KMS-11 (cell line): ENCODE data around the gene RAB28.

Source experiments
- H2AFZ ChIP-seq: fragments of 200-600 bp; sonication (generic); 2 replicates; pipeline ENCODE4 v1.6.1; 2016; ENCODE audit warnings: antibody characterized with exemption, mixed run types, low read depth
- H3K27ac ChIP-seq: fragments of 200-600 bp; sonication (generic); 2 replicates; pipeline ENCODE4 v1.6.1; 2016; ENCODE audit warnings: mild to moderate bottlenecking, mixed run types
- H3K27me3 ChIP-seq: fragments of 200-600 bp; sonication (generic); 2 replicates; pipeline ENCODE4 v1.6.1; 2017; ENCODE audit warnings: mild to moderate bottlenecking, low read depth, mixed run types, moderate library complexity; ENCODE audit not compliant: insufficient read depth
- H3K36me3 ChIP-seq: fragments of 200-600 bp; sonication (generic); 2 replicates; pipeline ENCODE4 v1.6.1; 2017; ENCODE audit warnings: mild to moderate bottlenecking, mixed run types; ENCODE audit not compliant: insufficient read depth
- H3K4me1 ChIP-seq: fragments of 200-600 bp; sonication (generic); 2 replicates; pipeline ENCODE4 v1.6.1; 2016; ENCODE audit warnings: mild to moderate bottlenecking, low read depth, mixed run types; ENCODE audit not compliant: poor library complexity, severe bottlenecking
- H3K4me2 ChIP-seq: fragments of 200-600 bp; sonication (generic); 2 replicates; pipeline ENCODE4 v1.7.0; 2016; ENCODE audit warnings: mild to moderate bottlenecking, mixed run types
- H3K4me3 ChIP-seq: fragments of 200-600 bp; sonication (generic); IDR thresholded peaks from 2 replicates; pipeline ENCODE4 v1.6.1; 2017; ENCODE audit warnings: low read depth, low read length, mixed read lengths; ENCODE audit not compliant: insufficient read depth
- H3K79me2 ChIP-seq: fragments of 200-600 bp; sonication (generic); 2 replicates; pipeline ENCODE4 v1.6.1; 2016; ENCODE audit warnings: low read depth, mixed run types; ENCODE audit not compliant: insufficient read depth
- H3K9ac ChIP-seq: fragments of 200-600 bp; sonication (generic); 2 replicates; pipeline ENCODE4 v1.6.1; 2016; ENCODE audit warnings: mild to moderate bottlenecking, mixed run types
- H4K20me1 ChIP-seq: fragments of 200-600 bp; sonication (generic); 2 replicates; pipeline ENCODE4 v1.6.1; 2016; ENCODE audit warnings: mild to moderate bottlenecking, mixed run types; ENCODE audit not compliant: insufficient read depth
- CTCF ChIP-seq: fragments of 200-600 bp; sonication (generic); conservative IDR thresholded peaks from 2 replicates; pipeline ENCODE4 v1.6.1; 2017; ENCODE audit warnings: low read depth, mild to moderate bottlenecking, antibody characterized with exemption, low read length, moderate library complexity, mixed read lengths

The RAB28 gene

GRCh38 chr4:13368217-13368616, 115.9 kb downstream of the RAB28 start:
- H4K20me1 ChIP-seq, result no peaks in the 10 kb centered on the region
- H3K27ac ChIP-seq, result no peak overlapping the region
- H3K4me3 ChIP-seq, result no peak overlapping the region
- H3K79me2 ChIP-seq, result no peaks in the 10 kb centered on the region
- H3K27me3 ChIP-seq, result no peaks in the 10 kb centered on the region
- no peak overlapping the region for H3K4me2 ChIP-seq
- 0 out of 2 replicates have a peak, but pooled peaks cover 5% of the 10 kb centered on the region for H3K36me3 ChIP-seq
- no peak for TF ChIP-seq CTCF
- H3K4me1 ChIP-seq, result no peaks in the 10 kb centered on the region
- H3K9ac ChIP-seq, result no peak overlapping the region
- no peak overlapping the region for H2AFZ ChIP-seq

GRCh38 chr4:13367691-13368090, 116.4 kb downstream of the RAB28 start:
- H2AFZ ChIP-seq, result no peak overlapping the region
- no peak overlapping the region for H3K9ac ChIP-seq
- H3K27ac ChIP-seq, result no peak overlapping the region
- H3K4me2 ChIP-seq, result no peak overlapping the region
- H3K4me1 ChIP-seq, result no peaks in the 10 kb centered on the region
- no peaks in the 10 kb centered on the region for H3K79me2 ChIP-seq
- H3K4me3 ChIP-seq, result no peak overlapping the region
- no peaks in the 10 kb centered on the region for H3K27me3 ChIP-seq
- no peak for TF ChIP-seq CTCF
- H4K20me1 ChIP-seq, result no peaks in the 10 kb centered on the region
- H3K36me3 ChIP-seq, result 0 out of 2 replicates have a peak, but pooled peaks cover 5% of the 10 kb centered on the region

DNA sequence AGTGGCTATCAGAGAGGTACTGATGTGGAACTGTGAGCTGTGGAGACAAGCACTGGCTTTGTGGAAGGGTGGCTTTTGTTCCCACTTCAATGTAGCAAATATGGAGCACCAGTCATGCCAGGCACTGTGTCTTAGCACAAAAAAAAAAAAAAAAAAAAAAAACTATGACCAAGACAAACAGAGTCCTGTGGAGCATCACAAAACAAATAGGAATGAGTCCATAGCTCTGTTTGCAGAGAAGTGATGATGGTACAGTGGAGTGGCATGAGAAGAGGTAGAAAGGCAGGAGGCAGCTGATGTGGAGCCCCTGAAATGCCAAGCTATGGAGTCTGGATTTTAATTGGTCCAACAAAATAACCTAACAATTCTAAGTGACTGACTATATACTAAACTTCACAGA, 116.9 kb downstream of the RAB28 start:
- H3K27me3 ChIP-seq, result no peaks in the 10 kb centered on the region
- H2AFZ ChIP-seq, result no peak overlapping the region
- no peak overlapping the region for H3K4me2 ChIP-seq
- TF ChIP-seq CTCF, result no peak
- no peak overlapping the region for H3K27ac ChIP-seq
- H4K20me1 ChIP-seq, result no peaks in the 10 kb centered on the region
- 0 out of 2 replicates have a peak, but pooled peaks cover 5% of the 10 kb centered on the region for H3K36me3 ChIP-seq
- H3K4me3 ChIP-seq, result no peak overlapping the region
- H3K9ac ChIP-seq, result no peak overlapping the region
- H3K4me1 ChIP-seq, result no peaks in the 10 kb centered on the region
- H3K79me2 ChIP-seq, result no peaks in the 10 kb centered on the region

DNA sequence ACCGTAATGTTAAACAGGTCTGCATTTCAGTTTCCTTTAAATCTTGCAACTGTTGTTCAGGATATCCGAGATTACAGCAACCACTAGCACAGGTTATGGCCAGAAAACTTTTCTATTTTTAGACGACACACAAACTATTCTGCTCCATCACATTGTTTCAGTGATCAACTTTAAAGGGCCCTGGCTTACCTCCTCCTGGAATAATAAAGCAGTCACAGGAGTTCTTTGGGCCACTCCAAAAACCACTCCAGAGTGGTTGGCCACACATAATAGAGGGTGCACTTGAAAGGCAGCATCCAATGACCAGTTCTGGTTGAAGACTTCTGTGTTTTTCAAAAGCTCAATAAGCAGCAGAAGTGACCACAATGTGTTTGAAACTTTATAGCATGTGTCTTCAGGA, 118.9 kb downstream of the RAB28 start:
- H3K4me2 ChIP-seq, result no peak overlapping the region
- H3K79me2 ChIP-seq, result no peaks in the 10 kb centered on the region
- H3K9ac ChIP-seq, result no peak overlapping the region
- 0 out of 2 replicates have a peak, but pooled peaks cover 5% of the 10 kb centered on the region for H3K36me3 ChIP-seq
- no peaks in the 10 kb centered on the region for H3K4me1 ChIP-seq
- no peak for TF ChIP-seq CTCF
- no peak overlapping the region for H3K27ac ChIP-seq
- no peaks in the 10 kb centered on the region for H4K20me1 ChIP-seq
- no peak overlapping the region for H2AFZ ChIP-seq
- H3K27me3 ChIP-seq, result no peaks in the 10 kb centered on the region
- no peak overlapping the region for H3K4me3 ChIP-seq

- Histone ChIP-seq H3K27ac (no peak overlapping the region), H2AFZ (no peak overlapping the region), H3K4me2 (no peak overlapping the region), H3K27me3 (no peaks in the 10 kb centered on the region), H3K4me3 (no peak overlapping the region), H4K20me1 (no peaks in the 10 kb centered on the region), H3K9ac (no peak overlapping the region), H3K4me1 (no peaks in the 10 kb centered on the region), H3K36me3 (0 out of 2 replicates have a peak, but pooled peaks cover 5% of the 10 kb centered on the region), H3K79me2 (no peaks in the 10 kb centered on the region)
- no peak for TF ChIP-seq CTCF
These were observed 119.5 kb downstream of the RAB28 start for GRCh38 chr4:13364653-13365052.
